K562 (cell line): Measurements from ENCODE around the gene ARHGEF7. TPM values are rescaled to one million over a fixed set of nuclear protein-coding genes. Genes with fewer than 3 reads are reported as not detected.

Experiments used
- ATAC-seq: fragments of 200-7000 bp; cut with Tn5 transposase; 3 replicates; pipeline ENCODE4 v1.9.1; 2020; ENCODE audit warnings: moderate library complexity
- BruUV-seq: library from RNA; stranded (reverse); fragments of 400-500 nt; replicated peaks from 2 replicates; lab custom pipeline; 2021; lab: Mats Ljungman, UMichigan
- CTCF ChIA-PET: fragments of 300-600 bp; formaldehyde crosslinking; extraction: SDS; loops from one replicate; lab custom pipeline; 2021; ENCODE audit warnings: low intra/inter-chr PET ratio; lab: Yijun Ruan, JAX
- POLR2A ChIA-PET: fragments of 300-600, 350-650 bp; sonication (Branson Sonifier 250); formaldehyde crosslinking; extraction: SDS; loops from one replicate; lab custom pipeline; 2021; ENCODE audit warnings: antibody characterized with exemption, inconsistent platforms; lab: Yijun Ruan, JAX
- DNase-seq, 4 experiments: peaks; one replicate each; pipeline versions ENCODE4 v3.0.0 to v3.0.0-alpha.2; 2011 to 2018; ENCODE audit warnings: low spot score in 3 of 4, mixed read lengths in 3 of 4; ENCODE audit errors: extremely low read depth in 1 of 4
- FAIRE-seq: peaks from 2 replicates; lab custom pipeline; 2011; peaks lifted over from hg19 to GRCh38; lab: Jason Lieb, UNC
- H2AFZ ChIP-seq: 2 replicates; pipeline ENCODE4 v1.6.0; 2011; ENCODE audit warnings: low read depth, low read length, control low read depth, inconsistent platforms
- H3K27ac ChIP-seq: fragments of 200-600 bp; 3 replicates; pipeline ENCODE4 v1.8.0; 2011; ENCODE audit warnings: low read depth, mild to moderate bottlenecking, control low read depth, inconsistent platforms, low read length, moderate library complexity, mixed read lengths; ENCODE audit errors: extremely low read depth
- H3K27me3 ChIP-seq, 2 experiments: fragments of 300-600 bp in 1 of 2; 2 replicates in 1 of 2; 3 replicates in 1 of 2; pipeline versions ENCODE4 v1.6.0 to v1.8.0; 2011; ENCODE audit warnings: inconsistent platforms in 2 of 2, low read length in 2 of 2, mild to moderate bottlenecking in 1 of 2, mixed read lengths in 1 of 2, moderate library complexity in 1 of 2; ENCODE audit not compliant: control insufficient read depth in 2 of 2, insufficient read depth in 2 of 2
- H3K36me3 ChIP-seq: fragments of 300-600 bp; 3 replicates; pipeline ENCODE4 v1.8.0; 2011; ENCODE audit warnings: mild to moderate bottlenecking, low read length, inconsistent platforms; ENCODE audit not compliant: control insufficient read depth, insufficient read depth
- H3K4me1 ChIP-seq, 2 experiments: fragments of 200-600 bp in 1 of 2; replicated peaks in 1 of 2; 2 replicates in 1 of 2; 3 replicates in 1 of 2; pipeline versions ENCODE4 v1.5.1 to v1.8.0; 2011; ENCODE audit warnings: inconsistent platforms in 2 of 2, low read length in 2 of 2, mild to moderate bottlenecking in 1 of 2, mixed read lengths in 1 of 2, moderate library complexity in 1 of 2; ENCODE audit not compliant: control insufficient read depth in 2 of 2, insufficient read depth in 2 of 2
- H3K4me2 ChIP-seq: 2 replicates; pipeline ENCODE4 v1.6.1; 2011; ENCODE audit warnings: low read length, control low read depth, inconsistent platforms, mixed read lengths; ENCODE audit not compliant: insufficient read depth
- H3K4me3 ChIP-seq: fragments of 200-600 bp; sonication (generic), shearing (Covaris generic); 2 replicates; pipeline ENCODE4 v1.5.1; 2016; ENCODE audit warnings: control low read depth, inconsistent platforms
- H3K79me2 ChIP-seq: fragments of 200-600 bp; 3 replicates; pipeline ENCODE4 v1.8.0; 2011; ENCODE audit warnings: low read length, inconsistent platforms; ENCODE audit not compliant: control insufficient read depth, insufficient read depth
- H3K9ac ChIP-seq, 2 experiments: 2 replicates each; pipeline versions ENCODE4 v1.6.0 to v1.6.1; 2011; ENCODE audit warnings: low read depth in 2 of 2, low read length in 2 of 2, control low read depth in 1 of 2, inconsistent platforms in 1 of 2, mild to moderate bottlenecking in 1 of 2, mixed read lengths in 1 of 2; ENCODE audit not compliant: insufficient read depth in 1 of 2
- H3K9me1 ChIP-seq: one replicate; pipeline ENCODE4 v1.6.0; 2011; ENCODE audit warnings: inconsistent platforms, mild to moderate bottlenecking, low read length, moderate library complexity; ENCODE audit not compliant: control insufficient read depth, insufficient read depth
- H3K9me3 ChIP-seq: replicated peaks from 2 replicates; pipeline ENCODE4 v1.5.1; 2011; ENCODE audit warnings: low read depth, low read length, inconsistent platforms; ENCODE audit not compliant: control insufficient read depth, insufficient read depth
- H4K20me1 ChIP-seq: replicated peaks from 2 replicates; pipeline ENCODE4 v1.6.1; 2011; ENCODE audit warnings: low read length, inconsistent platforms, mixed read lengths; ENCODE audit not compliant: control insufficient read depth, insufficient read depth
- BRD4 ChIP-seq: fragments of 200-600 bp; sonication (generic); IDR thresholded peaks from 2 replicates; pipeline ENCODE4 v1.6.1; 2017; ENCODE audit warnings: inconsistent platforms
- EP300 ChIP-seq: IDR thresholded peaks from 2 replicates; pipeline ENCODE4 v1.6.1; 2012; ENCODE audit warnings: low read length, improper control_type of control experiment
- HMG20A ChIP-seq: fragments of 450-650 bp; formaldehyde crosslinking; conservative IDR thresholded peaks from 2 replicates; pipeline ENCODE4 v1.4.0; 2020; ENCODE audit warnings: mild to moderate bottlenecking, mixed read lengths
- HOXB6 ChIP-seq: fragments of 250-450 bp; sonication (Bioruptor Pico); IDR thresholded peaks from 2 replicates; pipeline ENCODE4 v1.5.1; 2022; ENCODE audit warnings: mild to moderate bottlenecking, borderline replicate concordance
- MAZ ChIP-seq, 2 experiments: fragments of 450-650 bp in 1 of 2; sonication (generic) in 1 of 2; formaldehyde crosslinking; IDR thresholded peaks in 1 of 2; conservative IDR thresholded peaks in 1 of 2; 2 replicates each; pipeline versions ENCODE4 v1.4.0 to v1.5.0; 2020; ENCODE audit warnings: mild to moderate bottlenecking in 1 of 2, missing genetic modification reagents in 1 of 2
- MCM5 ChIP-seq: fragments of 450-650 bp; IDR thresholded peaks from 2 replicates; pipeline ENCODE4 v1.6.1; 2016; ENCODE audit warnings: low read depth
- MEIS2 ChIP-seq: fragments of 450-650 bp; IDR thresholded peaks from 2 replicates; pipeline ENCODE4 v1.6.1; 2014; ENCODE audit warnings: mild to moderate bottlenecking; ENCODE audit not compliant: partially characterized antibody
- MTA1 ChIP-seq: fragments of 450-650 bp; IDR thresholded peaks from 2 replicates; pipeline ENCODE4 v1.6.1; 2017; ENCODE audit warnings: borderline replicate concordance
- POU5F1 ChIP-seq: fragments of 150-350 bp; IDR thresholded peaks from 2 replicates; pipeline ENCODE4 v1.6.1; 2014; ENCODE audit warnings: borderline replicate concordance, low read length, low read depth, mild to moderate bottlenecking; ENCODE audit not compliant: partially characterized antibody
- PRMT5 ChIP-seq: sonication (generic); formaldehyde crosslinking; IDR thresholded peaks from 2 replicates; pipeline ENCODE4 v1.5.0; 2020; ENCODE audit warnings: missing genetic modification reagents
- SMAD3 ChIP-seq: fragments of 450-650 bp; formaldehyde crosslinking; conservative IDR thresholded peaks from 2 replicates; pipeline ENCODE4 v1.4.0; 2020; ENCODE audit warnings: mild to moderate bottlenecking
- SMARCC2 ChIP-seq: fragments of 450-650 bp; IDR thresholded peaks from 2 replicates; pipeline ENCODE4 v1.6.1; 2017; ENCODE audit warnings: antibody characterized with exemption, moderate library complexity, mild to moderate bottlenecking, low read depth
- TAF15 ChIP-seq: fragments of 200-400 bp; formaldehyde crosslinking; IDR thresholded peaks from 2 replicates; pipeline ENCODE4 v1.6.1; 2017; ENCODE audit warnings: mild to moderate bottlenecking, low read depth, low read length, moderate library complexity
- TRIM24 ChIP-seq, 2 experiments: fragments of 450-650 bp; IDR thresholded peaks; 2 replicates each; pipeline ENCODE4 v1.6.1; 2016
- TSC22D4 ChIP-seq: fragments of 450-650 bp; IDR thresholded peaks from 2 replicates; pipeline ENCODE4 v1.6.1; 2016; ENCODE audit warnings: missing genetic modification characterization, missing biosample characterization, control low read depth
- ZNF133 ChIP-seq: fragments of 250-450 bp; sonication (Bioruptor Pico); IDR thresholded peaks from 2 replicates; pipeline ENCODE4 v1.4.0; 2020; ENCODE audit warnings: mild to moderate bottlenecking
- WGBS: fragments of 100-300 bp; shearing (Covaris generic); methylation state at CpG from one replicate; pipeline ENCODE4 v1.1.6; 2016; ENCODE audit warnings: low coverage, mixed read lengths; ENCODE audit not compliant: insufficient coverage; ENCODE audit errors: missing lambda C conversion rate; 5-methylcytosine and 5-hydroxymethylcytosine counted together
- in situ Hi-C: fragments of 300-500 bp; cut with MboI; formaldehyde crosslinking; loops from 4 replicates; pipeline ENCODE4 v1.15.0; 2018; ENCODE audit warnings: inconsistent platforms, mixed read lengths
- intact Hi-C: fragments of 100-400 bp; cut with micrococcal nuclease; formaldehyde crosslinking; loops from 2 replicates; pipeline ENCODE4 v1.14.2; 2022
- polyA plus RNA-seq, 8 experiments: library from polyadenylated mRNA; depleted of rRNA in 4 of 8; stranded (reverse) in 5 of 8; unstranded in 3 of 8; fragments of >200 nt; fragmentation: Nextera tagmentation in 2 of 8; fragmentation: Illumina TruSeq in 1 of 8; extraction: Ambion mirVana in 2 of 8; extraction: Trizol in 1 of 8; gene quantifications; 2 replicates each; pipeline versions ENCODE4 v1.2.1 to v1.2.3, GENCODE V29; 2011 to 2014; ENCODE audit warnings: inconsistent platforms in 1 of 8, missing spikeins in 1 of 8
- total RNA-seq, 7 experiments: library from RNA; depleted of rRNA in 6 of 7; stranded (reverse); fragments of >200 nt in 6 of 7; fragmentation: Illumina TruSeq in 2 of 7; extraction: Trizol in 2 of 7; gene quantifications; 2 replicates each; pipeline versions ENCODE4 v1.2.1 to v1.2.3, GENCODE V29; 2011 to 2021; ENCODE audit warnings: low replicate concordance in 1 of 7
- TF ChIP-seq, protein P1 (sequence below): fragments of 450-650 bp; formaldehyde crosslinking; IDR thresholded peaks from 2 replicates; pipeline ENCODE4 v1.4.0; 2020; ENCODE audit warnings: mild to moderate bottlenecking
- TF ChIP-seq, protein P2 (sequence below): sonication (generic); formaldehyde crosslinking; IDR thresholded peaks from 2 replicates; pipeline ENCODE4 v1.8.0; 2022; ENCODE audit warnings: mild to moderate bottlenecking, missing genetic modification reagents
- TF ChIP-seq, protein P3 (sequence below): fragments of 250-450 bp; sonication (Bioruptor Pico); IDR thresholded peaks from 2 replicates; pipeline ENCODE4 v1.8.0; 2022; ENCODE audit warnings: inconsistent platforms, mild to moderate bottlenecking, moderate library complexity, borderline replicate concordance
- TF ChIP-seq, protein P4 (sequence below): fragments of 250-450 bp; sonication (Bioruptor Pico); IDR thresholded peaks from 2 replicates; pipeline ENCODE4 v1.4.0; 2020; ENCODE audit warnings: mild to moderate bottlenecking

ARHGEF7 gene
- total and polyA plus RNA-seq, 9 of the 15 experiments (the other 6 are each of a cell fraction or from before 2014, with no cell fraction given), result 2.1 to 26.8 (median 17.5) TPM

DNA sequence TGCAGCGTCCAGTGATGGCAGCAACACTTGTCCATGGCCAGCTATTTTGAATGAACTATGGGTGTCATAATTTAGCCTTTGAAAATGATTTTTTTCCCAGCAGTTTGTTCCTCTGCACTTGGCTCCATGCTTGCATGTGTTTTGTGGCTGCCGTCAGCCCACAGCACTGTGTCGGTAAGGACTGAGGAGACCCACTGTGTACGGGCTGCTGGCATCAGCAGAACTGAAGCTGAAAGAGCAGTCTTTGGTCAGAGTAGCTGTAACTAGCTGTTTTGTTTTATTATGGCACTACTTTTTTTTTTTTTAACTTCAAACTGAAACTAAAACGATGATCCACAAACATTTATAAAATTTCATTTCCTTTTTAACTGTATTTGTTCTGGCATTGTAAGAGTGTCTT, 155.0 kb downstream of the ARHGEF7 start:
- FAIRE-seq, result no peak
- H3K79me2 ChIP-seq, result no peaks in the 10 kb centered on the region
- H2AFZ ChIP-seq, result no peak overlapping the region
- no peaks in the 10 kb centered on the region for H3K9me3 ChIP-seq
- no peak for TF ChIP-seq EP300
- TF ChIP-seq, protein P1, sequence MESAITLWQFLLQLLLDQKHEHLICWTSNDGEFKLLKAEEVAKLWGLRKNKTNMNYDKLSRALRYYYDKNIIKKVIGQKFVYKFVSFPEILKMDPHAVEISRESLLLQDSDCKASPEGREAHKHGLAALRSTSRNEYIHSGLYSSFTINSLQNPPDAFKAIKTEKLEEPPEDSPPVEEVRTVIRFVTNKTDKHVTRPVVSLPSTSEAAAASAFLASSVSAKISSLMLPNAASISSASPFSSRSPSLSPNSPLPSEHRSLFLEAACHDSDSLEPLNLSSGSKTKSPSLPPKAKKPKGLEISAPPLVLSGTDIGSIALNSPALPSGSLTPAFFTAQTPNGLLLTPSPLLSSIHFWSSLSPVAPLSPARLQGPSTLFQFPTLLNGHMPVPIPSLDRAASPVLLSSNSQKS (CRISPR knock-in tag), result no peak
- TF ChIP-seq, protein P2, sequence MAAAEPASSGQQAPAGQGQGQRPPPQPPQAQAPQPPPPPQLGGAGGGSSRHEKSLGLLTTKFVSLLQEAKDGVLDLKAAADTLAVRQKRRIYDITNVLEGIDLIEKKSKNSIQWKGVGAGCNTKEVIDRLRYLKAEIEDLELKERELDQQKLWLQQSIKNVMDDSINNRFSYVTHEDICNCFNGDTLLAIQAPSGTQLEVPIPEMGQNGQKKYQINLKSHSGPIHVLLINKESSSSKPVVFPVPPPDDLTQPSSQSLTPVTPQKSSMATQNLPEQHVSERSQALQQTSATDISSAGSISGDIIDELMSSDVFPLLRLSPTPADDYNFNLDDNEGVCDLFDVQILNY (CRISPR knock-in tag), result no peak
- TF ChIP-seq, protein P3, sequence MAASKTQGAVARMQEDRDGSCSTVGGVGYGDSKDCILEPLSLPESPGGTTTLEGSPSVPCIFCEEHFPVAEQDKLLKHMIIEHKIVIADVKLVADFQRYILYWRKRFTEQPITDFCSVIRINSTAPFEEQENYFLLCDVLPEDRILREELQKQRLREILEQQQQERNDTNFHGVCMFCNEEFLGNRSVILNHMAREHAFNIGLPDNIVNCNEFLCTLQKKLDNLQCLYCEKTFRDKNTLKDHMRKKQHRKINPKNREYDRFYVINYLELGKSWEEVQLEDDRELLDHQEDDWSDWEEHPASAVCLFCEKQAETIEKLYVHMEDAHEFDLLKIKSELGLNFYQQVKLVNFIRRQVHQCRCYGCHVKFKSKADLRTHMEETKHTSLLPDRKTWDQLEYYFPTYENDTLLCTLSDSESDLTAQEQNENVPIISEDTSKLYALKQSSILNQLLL, result no peak
- no peak for TF ChIP-seq HOXB6
- no peak for TF ChIP-seq ZNF133
- TF ChIP-seq BRD4, result no peak
- TF ChIP-seq SMARCC2, result no peak
- no peak for TF ChIP-seq MAZ (CRISPR knock-in tag; conservative IDR thresholded peaks at IDR 0.05 in 1 of 2, IDR thresholded peaks at IDR 0.05 in 1 of 2)
- TF ChIP-seq MCM5, result no peak
- no peak for TF ChIP-seq TAF15
- no peak for TF ChIP-seq PRMT5 (CRISPR knock-in tag)
- TF ChIP-seq, protein P4, sequence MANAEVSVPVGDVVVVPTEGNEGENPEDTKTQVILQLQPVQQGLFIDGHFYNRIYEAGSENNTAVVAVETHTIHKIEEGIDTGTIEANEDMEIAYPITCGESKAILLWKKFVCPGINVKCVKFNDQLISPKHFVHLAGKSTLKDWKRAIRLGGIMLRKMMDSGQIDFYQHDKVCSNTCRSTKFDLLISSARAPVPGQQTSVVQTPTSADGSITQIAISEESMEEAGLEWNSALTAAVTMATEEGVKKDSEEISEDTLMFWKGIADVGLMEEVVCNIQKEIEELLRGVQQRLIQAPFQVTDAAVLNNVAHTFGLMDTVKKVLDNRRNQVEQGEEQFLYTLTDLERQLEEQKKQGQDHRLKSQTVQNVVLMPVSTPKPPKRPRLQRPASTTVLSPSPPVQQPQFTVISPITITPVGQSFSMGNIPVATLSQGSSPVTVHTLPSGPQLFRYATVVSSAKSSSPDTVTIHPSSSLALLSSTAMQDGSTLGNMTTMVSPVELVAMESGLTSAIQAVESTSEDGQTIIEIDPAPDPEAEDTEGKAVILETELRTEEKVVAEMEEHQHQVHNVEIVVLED (CRISPR knock-in tag), result no peak
- no peak for TF ChIP-seq TRIM24 (IDR thresholded peaks at IDR 0.05)
- TF ChIP-seq TSC22D4 (tag), result no peak
- no peak for TF ChIP-seq POU5F1
- TF ChIP-seq SMAD3, result no peak
- no peak for TF ChIP-seq HMG20A (CRISPR knock-in tag)
- TF ChIP-seq MTA1, result no peak
- no peak for TF ChIP-seq MEIS2
- ATAC-seq, result no peak
- no peak overlapping the region for H3K27ac ChIP-seq
- H3K9me1 ChIP-seq, result no peaks in the 10 kb centered on the region
- WGBS, result 94% methylated on average over 5 of the region's 5 CpGs
- POLR2A ChIA-PET, result interaction anchor here (0.7 to 1.2 kb wide), 2 partner anchors 11 to 21 kb away, joined by 3 read pairs; no protein-coding TSS in a partner anchor
- H3K27me3 ChIP-seq, result no peaks in the 10 kb centered on the region
- CTCF ChIA-PET, result no interaction called here
- in situ Hi-C loops (no loop called here), intact Hi-C loops (no loop called here)
- H3K4me1 ChIP-seq, result no peaks in the 10 kb centered on the region
- no peak for DNase-seq
- H3K9ac ChIP-seq, result no peak overlapping the region
- no peak overlapping the region for H3K4me3 ChIP-seq
- no TSS peak for BruUV-seq
- no peak overlapping the region for H3K4me2 ChIP-seq
- peaks cover 33% of the 10 kb centered on the region; the same call in 1 of the 3 replicates for H3K36me3 ChIP-seq
- no peaks in the 10 kb centered on the region for H4K20me1 ChIP-seq
